Measurements from ENCODE around the gene MEX3A.

DNA sequence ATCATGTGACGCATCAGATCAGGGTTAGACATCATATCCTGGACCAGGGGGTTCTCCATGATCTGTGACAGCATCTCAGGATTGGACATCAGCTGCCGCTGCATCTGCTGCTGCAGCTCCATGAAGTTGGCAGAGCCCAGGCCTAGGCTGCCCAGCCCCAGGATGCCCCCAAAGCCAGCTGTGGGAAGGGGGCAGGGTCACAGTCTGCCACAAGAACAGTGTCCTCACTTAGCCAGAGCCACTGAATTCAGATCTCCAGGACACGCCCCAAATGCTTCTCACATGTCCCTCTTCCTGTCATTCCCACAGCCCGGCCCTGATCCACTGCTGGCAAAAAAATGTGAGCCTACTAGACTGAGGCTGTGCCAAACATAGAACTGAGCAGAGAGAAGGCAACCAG is 31.9 kb downstream of the MEX3A start:
- TF ChIP-seq, protein P1, sequence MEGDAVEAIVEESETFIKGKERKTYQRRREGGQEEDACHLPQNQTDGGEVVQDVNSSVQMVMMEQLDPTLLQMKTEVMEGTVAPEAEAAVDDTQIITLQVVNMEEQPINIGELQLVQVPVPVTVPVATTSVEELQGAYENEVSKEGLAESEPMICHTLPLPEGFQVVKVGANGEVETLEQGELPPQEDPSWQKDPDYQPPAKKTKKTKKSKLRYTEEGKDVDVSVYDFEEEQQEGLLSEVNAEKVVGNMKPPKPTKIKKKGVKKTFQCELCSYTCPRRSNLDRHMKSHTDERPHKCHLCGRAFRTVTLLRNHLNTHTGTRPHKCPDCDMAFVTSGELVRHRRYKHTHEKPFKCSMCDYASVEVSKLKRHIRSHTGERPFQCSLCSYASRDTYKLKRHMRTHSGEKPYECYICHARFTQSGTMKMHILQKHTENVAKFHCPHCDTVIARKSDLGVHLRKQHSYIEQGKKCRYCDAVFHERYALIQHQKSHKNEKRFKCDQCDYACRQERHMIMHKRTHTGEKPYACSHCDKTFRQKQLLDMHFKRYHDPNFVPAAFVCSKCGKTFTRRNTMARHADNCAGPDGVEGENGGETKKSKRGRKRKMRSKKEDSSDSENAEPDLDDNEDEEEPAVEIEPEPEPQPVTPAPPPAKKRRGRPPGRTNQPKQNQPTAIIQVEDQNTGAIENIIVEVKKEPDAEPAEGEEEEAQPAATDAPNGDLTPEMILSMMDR (IDR thresholded peaks at IDR 0.05), result no peak
- TF ChIP-seq EZH2phosphoT487 (IDR thresholded peaks at IDR 0.05), result no peak
- no peak for TF ChIP-seq EZH2 (IDR thresholded peaks at IDR 0.05)
